Posterior cingulate gyrus (tissue), 11 donors: ENCODE measurements around the gene PILRA.
"Not testable (repeated sequence)": the region's sequence is repeated elsewhere in the genome, so short reads cannot be mapped to it uniquely, and the experiment has no call there.

Experiments
- DNase-seq, 10 donors: peaks; one replicate each; pipeline versions ENCODE4 v3.0.0 to v3.0.0-alpha.2; 2020 to 2021; ENCODE audit warnings: mixed read lengths in 3 of 10
- intact Hi-C: fragments of 100-400 bp; cut with DNase I; formaldehyde crosslinking; loops from one replicate; pipeline ENCODE4 v1.15.1; 2023

The PILRA gene

DNA sequence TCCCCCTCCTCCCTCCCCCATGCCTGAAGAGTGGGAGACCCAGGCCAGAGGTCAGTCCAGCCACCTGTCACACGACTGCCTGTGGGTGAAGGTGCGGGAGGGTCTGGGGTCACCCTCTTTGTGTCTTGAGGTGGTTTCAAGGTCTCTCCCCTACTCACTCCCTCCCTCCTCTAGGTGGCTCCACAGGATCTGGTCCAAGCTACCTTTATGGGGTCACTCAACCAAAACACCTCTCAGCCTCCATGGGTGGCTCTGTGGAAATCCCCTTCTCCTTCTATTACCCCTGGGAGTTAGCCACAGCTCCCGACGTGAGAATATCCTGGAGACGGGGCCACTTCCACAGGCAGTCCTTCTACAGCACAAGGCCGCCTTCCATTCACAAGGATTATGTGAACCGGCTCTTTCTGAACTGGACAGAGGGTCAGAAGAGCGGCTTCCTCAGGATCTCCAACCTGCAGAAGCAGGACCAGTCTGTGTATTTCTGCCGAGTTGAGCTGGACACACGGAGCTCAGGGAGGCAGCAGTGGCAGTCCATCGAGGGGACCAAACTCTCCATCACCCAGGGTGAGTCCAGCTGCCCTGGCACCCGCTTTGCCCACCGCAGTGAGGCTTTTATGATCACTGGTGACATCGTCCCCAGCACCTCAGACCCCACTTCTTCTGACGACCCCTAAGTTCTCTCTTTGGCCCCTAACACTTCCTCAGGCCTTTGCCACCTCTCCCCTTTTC lies 747 bp downstream of the PILRA start:
- DNase-seq, intact Hi-C loops: not testable (repeated sequence)

DNA sequence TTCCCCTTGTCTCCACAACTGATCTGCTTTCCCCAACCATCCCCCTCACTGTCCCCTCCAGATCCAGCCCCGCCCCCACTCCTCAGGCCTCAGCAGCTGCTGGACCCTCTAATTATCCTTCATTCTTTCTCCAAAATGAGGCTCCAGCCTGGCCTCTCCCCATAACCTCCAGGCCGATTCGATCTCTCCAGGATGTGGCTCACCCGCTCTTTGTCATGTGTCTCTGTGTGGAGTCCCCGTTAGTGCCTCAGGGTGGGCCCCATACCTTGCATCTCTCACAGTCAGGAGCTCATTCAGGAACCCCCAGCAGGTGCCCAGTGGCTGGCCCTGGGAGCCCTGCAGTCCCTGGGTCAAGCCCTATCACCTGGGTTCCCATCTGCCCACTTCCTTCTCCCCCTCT lies 1.3 kb downstream of the PILRA start:
- no peak for DNase-seq
- intact Hi-C loops, result no loop called here

DNA sequence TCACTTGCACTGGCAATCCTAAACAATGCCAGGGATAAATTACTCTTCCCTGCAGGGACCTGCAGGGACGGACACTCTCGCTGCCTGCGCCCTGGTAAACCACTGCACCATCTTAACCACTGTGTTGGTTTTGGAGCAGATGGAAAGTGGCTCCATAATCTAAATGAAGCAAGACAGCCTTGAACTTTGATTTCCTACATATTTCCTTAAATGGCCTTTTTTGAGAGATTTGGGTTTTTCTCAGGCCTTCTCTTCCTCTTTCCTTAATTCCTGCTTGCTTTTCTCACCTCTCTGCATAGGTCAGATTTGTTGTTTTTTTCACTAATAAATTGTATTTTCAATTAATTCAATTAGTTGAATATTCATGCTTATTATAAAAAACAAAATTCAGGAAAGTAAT lies 2.8 kb downstream of the PILRA start:
- DNase-seq, result no peak
- intact Hi-C loops, result no loop called here

DNA sequence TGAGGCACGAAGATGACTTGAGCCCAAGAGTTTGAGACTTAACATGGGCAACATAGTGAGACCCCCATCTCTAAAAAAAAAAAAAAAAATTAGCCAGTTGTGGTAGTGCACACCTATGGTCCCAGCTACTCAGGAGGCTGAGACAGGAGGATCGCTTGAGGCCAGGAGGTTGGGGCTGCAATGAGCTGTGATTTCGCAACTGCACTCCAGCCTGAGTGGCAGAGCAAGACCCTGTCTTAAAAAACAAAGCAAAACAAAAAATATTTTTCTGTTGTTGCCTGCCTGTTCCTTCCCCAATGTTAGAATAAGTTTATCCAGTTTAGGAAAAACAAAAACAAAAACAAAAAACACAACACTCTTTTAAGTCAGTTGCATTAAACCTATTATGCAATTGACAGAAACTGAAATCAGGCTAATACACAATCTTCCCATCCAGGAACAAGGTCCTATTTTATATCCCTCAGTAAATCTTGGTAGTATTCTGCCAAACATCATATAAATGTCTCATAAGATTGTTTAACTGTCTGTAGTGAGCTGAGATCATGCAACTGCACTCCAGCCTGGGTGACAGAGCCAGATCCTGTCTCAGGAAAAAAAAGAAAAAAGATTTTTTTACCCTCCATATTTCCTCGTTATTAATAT lies 4.9 kb downstream of the PILRA start:
- intact Hi-C loops, result no loop called here
- no peak for DNase-seq

DNA sequence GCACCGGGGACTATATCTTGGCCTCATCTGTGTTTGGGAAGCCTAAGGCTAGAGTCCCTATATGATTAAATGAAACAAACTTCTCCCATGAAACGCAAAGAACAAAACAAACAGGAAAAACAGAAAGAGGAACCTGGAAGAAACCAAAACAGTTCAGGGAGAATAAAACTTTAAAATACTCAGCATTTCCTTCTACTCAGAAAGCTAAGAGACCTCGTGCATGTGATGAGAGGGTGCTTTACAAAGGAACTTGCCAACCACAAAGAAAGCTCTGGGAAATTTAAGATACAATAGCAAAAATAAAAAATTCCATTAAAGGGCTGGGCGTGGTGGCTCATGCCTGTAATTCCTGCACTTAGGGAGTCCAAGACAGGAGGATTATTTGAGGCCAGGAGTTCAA lies 6.9 kb downstream of the PILRA start:
- DNase-seq, result no peak
- intact Hi-C loops, result no loop called here

DNA sequence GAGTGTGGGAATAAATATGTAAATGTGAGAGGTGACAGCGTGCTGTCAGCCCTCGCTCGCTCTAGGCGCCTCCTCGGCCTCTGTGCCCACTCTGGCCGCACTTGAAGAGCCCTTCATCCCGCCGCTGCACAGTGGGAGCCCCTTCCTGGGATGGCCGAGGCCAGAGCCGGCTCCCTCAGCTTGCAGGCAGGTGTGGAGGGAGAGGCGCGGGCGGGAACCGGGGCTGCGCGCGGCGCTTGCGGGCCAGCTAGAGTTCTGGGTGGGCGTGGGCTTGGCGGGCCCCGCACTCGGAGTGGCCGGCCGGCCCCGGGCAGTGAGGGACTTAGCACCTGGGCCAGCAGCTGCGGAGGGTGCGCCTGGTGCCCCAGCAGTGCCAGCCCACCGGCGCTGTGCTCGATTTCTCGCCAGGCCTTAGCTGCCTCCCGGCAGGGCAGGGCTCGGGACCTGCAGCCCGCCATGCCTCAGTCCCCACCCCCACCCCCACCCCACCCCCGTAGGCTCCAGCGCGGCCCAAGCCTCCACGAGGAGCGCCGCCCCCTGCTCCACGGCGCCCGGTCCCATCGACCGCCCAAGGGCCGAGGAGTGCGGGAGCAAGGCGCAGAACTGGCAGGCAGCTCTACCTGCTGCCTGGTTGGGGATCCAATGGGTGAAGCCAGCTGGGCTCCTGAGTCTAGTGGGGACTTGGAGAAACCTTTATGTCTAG lies 8.4 kb downstream of the PILRA start:
- DNase-seq, intact Hi-C loops: not testable (repeated sequence)

DNA sequence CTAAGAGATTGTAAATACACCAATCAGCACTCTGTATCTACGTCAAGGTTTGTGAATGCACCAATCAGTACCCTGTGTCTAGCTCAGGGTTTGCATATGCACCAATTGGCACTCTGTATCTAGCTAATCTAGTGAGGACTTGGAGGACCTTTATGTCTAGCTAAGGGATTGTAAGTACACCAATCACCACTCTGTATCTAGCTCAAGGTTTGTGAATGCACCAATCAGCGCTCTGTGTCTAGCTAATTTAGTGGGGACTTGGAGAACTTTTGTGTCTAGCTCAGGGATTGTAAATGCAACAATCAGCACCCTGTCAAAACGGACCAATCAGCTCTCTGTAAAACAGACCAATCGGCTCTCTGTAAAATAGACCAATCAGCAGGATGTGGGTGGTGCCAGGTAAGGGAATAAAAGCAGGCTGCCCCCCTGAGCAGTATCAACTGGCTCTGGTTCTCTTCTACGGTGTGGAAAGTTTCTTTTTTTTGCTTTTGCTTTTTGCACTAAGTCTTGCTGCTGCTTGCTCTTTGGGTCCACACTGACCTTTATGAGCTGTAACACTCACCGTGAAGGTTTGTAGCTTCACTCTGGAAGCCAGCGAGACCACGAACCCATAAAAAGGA lies 9.1 kb downstream of the PILRA start:
- intact Hi-C loops, DNase-seq: not testable (repeated sequence)

DNA sequence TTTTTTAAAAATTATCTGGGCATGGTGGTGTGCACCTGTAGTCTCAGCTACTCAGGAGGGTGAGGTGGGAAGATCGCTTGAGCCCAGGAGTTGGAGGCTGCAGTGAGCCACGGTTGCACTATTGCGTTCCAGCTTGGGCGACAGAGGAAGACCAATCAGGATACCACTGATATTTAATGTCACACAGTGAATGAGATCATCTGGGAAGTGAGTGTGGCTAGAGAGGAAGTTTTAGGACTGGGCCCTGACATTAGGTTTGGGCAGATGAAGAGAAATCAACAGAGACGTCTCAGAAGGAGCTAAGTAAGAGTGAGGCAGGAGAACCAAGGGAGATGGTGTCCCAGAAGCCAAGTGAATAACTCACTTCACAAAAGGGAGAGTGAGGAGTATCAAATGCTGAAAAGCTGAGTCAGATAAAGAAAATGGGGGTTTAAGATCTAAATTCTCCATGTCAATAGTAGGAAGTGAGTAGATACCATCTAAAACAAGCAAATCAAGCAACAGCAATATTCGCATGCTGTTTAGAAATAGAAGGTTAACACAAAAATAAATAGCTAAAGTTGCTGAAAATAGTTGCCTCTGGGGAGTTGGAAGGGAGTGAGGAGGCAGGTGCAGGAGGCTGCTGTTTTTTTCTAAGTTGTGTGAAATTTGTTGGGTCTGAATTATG lies 11.5 kb downstream of the PILRA start:
- intact Hi-C loops, result no loop called here

DNA sequence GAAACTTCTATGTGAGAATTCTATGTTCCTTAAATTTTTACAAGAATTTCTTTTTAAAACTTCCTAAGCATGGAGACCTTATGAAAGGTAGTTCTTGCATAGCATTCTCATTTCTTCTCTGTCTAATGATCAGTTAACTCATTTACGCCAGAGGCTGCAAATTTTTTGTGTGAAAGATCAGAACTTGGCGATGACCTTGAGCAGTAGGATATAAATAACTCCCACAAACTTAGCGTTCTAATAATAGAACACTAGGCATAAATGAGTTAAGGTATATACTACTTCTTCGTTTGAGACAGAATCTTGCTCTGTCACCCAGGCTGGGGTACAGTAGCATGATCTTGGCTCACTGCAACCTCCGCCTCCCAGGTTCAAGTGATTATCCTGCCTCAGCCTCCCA lies 13.7 kb downstream of the PILRA start:
- no peak for DNase-seq
- intact Hi-C loops, result no loop called here

More for the DNA sequence above, 11.5 kb downstream of the PILRA start:
- DNase-seq, result no peak

DNA sequence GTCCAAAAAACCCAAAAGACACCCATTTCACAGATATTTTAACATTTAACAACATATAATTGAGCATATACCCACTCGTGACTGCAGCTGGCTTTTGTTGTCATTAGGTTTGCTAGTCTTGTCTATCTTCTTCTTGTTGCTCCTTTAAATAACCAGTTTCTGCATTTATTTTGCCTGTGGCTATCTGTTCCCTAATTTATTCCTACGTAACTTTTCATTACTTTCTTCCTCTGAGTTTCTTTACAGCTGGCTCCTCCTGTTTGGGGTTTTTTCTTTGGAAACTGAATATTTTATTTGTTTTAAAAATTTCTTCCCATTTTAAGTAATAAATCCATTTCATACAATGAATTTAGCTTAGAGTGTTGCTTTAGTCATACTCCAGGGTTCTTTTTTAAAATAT lies 14.4 kb downstream of the PILRA start:
- intact Hi-C loops, result no loop called here
- no peak for DNase-seq

DNA sequence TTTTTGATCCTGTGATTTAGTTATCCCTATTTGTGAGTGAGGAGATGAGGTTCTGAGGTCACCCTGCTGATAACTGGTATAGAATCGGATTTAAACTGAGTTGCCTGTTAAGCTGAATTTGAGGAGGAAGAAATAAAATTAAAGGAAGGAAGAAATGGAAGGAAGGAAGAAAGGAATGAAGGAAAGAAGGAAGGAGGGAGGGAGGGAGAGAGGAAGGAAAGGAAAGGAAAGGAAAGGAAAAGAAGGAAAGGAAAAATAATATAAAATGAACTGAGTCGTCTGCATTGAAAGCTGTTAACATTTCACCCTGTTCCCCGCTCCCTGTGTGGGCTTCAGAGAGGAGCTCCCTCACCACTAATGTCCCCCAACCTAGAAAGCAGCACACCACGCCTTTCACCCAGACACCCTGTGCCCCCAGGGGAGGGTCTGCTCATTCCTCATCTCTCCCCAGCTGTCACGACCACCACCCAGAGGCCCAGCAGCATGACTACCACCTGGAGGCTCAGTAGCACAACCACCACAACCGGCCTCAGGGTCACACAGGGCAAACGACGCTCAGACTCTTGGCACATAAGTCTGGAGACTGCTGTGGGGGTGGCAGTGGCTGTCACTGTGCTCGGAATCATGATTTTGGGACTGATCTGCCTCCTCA lies 16.3 kb downstream of the PILRA start:
- intact Hi-C loops, result loop anchor here (1.0 kb wide), 1 partner anchor 11 kb away; no protein-coding TSS in a partner anchor
- no peak for DNase-seq

DNA sequence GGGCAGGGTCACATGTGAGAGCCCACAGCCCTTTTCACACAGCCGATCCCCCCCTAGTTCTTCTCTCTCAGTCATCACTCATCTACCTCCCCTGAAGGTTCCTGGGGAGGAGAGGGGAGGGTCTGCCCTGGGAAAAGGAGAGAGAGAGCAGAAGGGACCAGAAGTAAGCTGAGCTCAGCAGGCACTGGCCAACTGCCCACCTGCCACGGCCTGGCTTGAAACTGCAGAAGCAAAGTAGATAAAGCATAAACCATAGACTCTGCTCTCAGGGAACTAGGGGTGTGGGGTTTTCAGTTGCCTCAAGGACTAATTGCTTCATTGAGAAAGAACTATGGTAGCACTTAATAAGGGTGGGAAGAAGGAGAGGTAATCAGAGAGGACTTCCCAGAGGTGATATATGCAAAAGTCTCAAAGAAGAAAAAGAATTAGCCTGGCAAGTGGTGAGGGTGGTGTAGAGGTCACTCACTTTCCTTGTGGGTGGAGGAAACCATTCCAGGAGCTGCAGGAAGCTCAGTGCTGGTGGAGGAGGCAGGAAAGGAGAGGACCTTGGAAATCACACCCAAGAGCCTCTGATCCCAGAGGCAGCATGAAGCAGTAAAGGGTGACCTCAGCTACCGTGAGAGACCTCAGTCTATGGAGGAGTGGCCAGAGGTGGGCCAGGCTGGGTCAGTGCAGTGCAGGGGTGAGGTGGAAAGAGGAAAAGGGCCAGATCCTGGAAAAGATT lies 17.2 kb downstream of the PILRA start:
- no peak for DNase-seq

DNA sequence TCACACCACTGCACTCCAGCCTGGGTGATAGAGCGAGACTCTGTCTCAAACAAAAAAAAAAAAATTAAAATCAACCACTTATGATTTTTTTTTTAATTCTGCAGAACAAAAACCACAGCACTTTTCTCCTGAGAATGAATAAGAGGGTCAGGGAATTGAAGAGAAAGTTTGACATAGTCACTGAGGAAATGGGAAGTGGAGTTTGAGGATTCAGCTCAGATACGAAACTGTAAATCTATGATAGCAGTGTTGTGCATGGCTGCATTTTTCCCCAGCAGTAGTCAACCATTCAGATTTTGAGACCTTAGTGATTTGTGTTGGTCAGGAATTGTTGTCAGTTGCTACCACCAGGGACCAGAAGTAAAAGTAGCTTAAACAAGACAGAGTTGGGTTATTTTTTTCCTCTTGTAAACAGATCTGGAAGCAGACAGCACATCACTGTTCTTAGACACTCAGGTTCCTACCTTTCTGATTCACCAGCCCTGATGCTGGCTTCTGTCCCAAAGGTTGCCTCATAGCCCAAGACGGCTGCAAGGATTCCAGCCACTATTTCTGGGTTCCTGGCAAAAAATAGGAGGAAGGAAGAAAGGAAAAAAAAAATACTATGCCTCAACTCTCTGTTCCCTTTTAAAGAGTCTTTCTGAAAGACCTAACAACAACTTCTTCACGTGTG lies 20.1 kb downstream of the PILRA start:
- intact Hi-C loops, result no loop called here
- no peak for DNase-seq

More for the DNA sequence above, 17.2 kb downstream of the PILRA start:
- intact Hi-C loops, result loop anchor here (1.0 kb wide), 1 partner anchor 10 kb away; no protein-coding TSS in a partner anchor

DNA sequence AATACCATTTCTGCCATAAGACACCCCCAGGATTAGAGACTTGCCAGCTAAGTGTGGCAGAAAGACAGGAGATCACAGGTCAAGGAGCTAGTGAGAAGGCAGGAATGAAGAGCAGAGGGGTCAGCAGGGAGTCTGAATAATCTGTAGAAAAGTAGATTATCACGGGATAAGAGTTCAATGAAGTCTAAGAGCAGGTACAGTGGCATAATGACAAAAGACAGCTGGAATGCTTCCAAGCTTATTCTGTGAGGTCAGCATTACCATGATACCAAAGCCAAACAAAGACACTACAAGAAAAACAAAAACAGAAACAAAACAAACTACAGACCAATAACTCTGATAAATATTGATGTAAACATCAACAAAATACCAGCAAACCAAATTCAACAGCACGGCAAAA lies 20.8 kb downstream of the PILRA start:
- DNase-seq, result no peak
- intact Hi-C loops, result no loop called here

DNA sequence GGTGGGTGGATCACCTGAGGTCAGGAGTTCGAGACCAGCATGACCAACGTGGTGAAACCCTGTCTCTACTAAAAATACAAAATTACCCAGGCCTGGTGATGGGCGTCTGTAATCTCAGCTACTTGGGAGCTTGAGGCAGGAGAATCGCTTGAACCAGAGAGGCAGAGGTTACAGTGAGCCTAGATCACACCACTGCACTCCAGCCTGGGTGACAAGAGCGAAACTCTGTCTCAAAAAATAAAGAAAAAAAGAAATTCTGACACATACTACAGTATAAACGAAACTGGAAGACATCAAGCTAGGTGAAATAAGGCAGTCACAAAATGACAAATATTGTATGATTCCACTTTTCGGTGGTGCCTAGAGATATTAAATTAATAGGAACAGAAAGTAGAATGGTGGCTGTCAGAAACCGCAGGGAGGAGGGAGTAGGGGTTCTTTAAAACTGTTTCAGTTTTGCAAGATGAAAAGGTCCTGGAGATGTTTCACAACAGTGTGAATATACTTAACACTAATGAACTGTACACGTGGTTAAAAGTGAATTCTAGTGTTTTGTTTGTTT lies 23.2 kb downstream of the PILRA start:
- intact Hi-C loops, result no loop called here
- no peak for DNase-seq

DNA sequence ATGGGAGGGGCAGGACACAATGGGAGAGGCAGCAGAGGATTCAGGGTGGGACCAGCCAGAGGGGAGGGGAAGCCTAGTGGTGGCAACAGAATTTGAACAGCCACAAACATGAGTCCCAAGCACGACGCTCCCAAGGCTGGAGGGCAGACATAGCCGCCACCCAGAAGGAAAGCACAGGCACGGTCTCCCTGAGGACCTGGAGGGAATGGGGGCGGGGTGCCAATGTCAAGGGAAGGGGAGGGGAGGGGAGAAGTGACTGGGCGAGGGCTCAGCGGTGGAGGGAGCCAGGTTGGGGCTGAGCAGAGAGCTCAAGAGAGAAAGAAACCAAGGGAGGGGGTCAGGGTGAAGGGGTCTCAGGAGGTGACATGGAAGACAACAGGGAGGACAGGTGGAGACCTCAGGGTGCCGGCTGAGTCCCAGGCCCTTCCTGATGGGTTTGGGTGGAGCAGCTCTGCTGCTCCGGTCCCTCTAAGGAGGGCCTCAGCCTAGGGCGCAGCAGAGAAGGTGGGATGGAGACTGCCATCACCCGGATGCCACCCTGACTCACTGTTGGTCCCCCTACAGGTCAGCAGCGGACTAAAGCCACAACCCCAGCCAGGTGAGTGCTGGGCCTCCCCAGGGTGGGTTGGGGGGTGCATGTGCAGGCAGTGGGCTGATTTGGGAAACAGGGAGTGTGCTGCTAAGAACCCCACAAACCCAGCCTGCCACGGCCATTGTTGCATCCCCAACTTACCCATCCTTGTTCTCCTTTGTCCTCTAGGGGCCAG lies 24.2 kb downstream of the PILRA start:
- DNase-seq, result no peak
- intact Hi-C loops, result no loop called here

DNA sequence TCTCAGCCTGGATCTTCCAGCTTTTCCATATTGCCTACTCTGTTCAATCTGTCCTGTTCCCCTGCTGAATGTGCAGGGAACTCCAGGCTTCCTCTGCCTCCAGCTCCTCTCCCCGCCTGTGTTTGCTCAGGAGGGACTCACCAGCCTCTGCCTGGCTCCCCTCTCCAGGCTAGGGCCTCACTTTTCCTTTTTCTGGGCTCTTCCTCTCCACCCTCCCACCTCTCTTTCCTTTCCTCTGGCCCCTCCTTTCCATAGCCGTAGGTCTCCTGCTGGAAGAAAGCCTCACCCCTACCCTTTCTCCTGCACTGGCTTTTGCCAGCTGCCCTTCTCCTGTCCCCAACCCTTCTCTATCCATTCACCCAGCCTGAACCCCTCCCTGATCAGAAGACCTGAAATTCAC lies 25.0 kb downstream of the PILRA start:
- DNase-seq, result no peak
- intact Hi-C loops, result no loop called here

DNA sequence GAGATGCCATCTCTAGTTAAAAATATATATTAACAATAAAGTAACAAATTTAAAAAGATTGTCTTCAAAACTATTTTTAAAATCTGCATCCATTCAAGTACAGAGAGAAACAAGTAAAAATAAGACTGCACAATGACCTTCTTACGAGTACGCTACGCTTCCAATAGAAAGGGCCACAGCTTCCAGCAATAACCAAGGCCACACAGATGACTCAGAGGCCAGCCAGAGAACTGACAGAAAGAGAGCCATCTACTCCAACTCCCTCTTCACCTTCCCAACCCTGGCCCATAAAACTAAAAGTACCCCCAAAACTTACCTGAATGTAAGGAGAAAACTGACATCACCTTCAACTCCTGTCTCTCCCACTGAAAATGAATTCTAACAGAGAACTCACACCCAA lies 26.8 kb downstream of the PILRA start:
- intact Hi-C loops, result loop anchor here (1.0 kb wide), 1 partner anchor 10 kb away; no protein-coding TSS in a partner anchor
- no peak for DNase-seq
